Upper lobe of left lung (tissue), 6 donors: Measurements from ENCODE around the gene ASCL5. TPM values are rescaled to one million over a fixed set of nuclear protein-coding genes. Genes with fewer than 3 reads are reported as not detected.

Experiments used
- total RNA-seq, 6 donors: library from RNA; depleted of rRNA in 4 of 6; stranded (reverse); fragments of >200 nt in 4 of 6; gene quantifications; one replicate each; pipeline versions ENCODE4 v1.1.0 to v1.2.1, GENCODE V29; 2016 to 2021
- donor health status: DM: no; HTN: no; CAD: no; lungs with moderate emphysema.
- donor health status: DM: no; HTN: yes; CAD: no; lungs with severe emphysema.

ASCL5 gene
- total RNA-seq, 6 donors from 2014 or later, result not detected

Other genes starting within 250 kb of the ASCL5 start
- gene INAVA, start 232.3 kb downstream of the ASCL5 start, total RNA-seq, result 10 to 100 TPM in 5 of 6 donors, 1 to 10 TPM in 1; 8.9 to 21.0 (median 16.3) TPM
- gene KIF21B, start 103.5 kb downstream of the ASCL5 start, total RNA-seq, result 10 to 100 TPM in 1 of 6 donors, 1 to 10 TPM in 5; 3.6 to 18.9 (median 6.1) TPM
- under 1 TPM in 3 of 6 donors, not detected in 3; 0.03 to 0.30 (median 0.10) TPM for gene CACNA1S, start 14.8 kb downstream of the ASCL5 start, total RNA-seq
- 10 to 100 TPM; 29.3 to 73.6 (median 59.2) TPM for gene TMEM9, start 27.3 kb upstream of the ASCL5 start, total RNA-seq
- gene IGFN1, start 63.6 kb upstream of the ASCL5 start, total RNA-seq, result 1 to 10 TPM in 1 of 6 donors, under 1 TPM in 3, not detected in 2; 0.11 to 6.3 (median 0.79) TPM
- 1 to 10 TPM in 5 of 6 donors, under 1 TPM in 1; 0.86 to 4.9 (median 2.5) TPM for gene PKP1, start 156.3 kb upstream of the ASCL5 start, total RNA-seq